Measurements from ENCODE around the gene KRTAP5-7. TPM values are rescaled to one million over a fixed set of nuclear protein-coding genes. Genes with fewer than 3 reads are reported as not detected.

The KRTAP5-7 gene
- polyA plus RNA-seq, 1 donor from 2014 or later = 0.56 TPM

DNA sequence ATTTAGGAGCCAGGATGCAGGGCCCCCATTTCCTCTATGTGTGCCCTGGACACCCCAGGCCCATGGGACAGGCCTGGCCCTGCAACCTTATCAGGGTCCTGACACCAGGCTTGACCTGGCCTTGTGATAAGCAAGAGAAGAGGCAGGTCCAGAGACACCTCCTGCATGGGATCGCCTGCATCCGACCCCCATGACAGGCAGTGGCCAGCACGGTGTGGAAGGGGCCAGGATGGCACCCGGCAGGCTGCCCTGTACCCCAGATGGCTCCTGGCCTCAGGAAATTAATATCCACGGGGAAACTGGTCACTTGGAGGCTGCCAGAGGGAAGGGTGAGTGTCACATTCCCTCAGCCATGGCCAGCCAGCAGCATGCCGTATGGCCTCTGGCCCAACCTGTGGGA, 27.9 kb downstream of the KRTAP5-7 start:
- no peak overlapping the region for H2AFZ ChIP-seq (ENCODE audit: low read depth, low read length)
- no peaks in the 10 kb centered on the region for H3K9me2 ChIP-seq (ENCODE audit: insufficient read depth, low read length)
- no peak overlapping the region for H3K27ac ChIP-seq (ENCODE audit: low read length)
- H3F3A ChIP-seq (ENCODE audit: insufficient read depth, low read length, poor library complexity, severe bottlenecking) = no peaks in the 10 kb centered on the region
- no peaks in the 10 kb centered on the region for H3K79me2 ChIP-seq (replicated peaks; ENCODE audit: insufficient read depth, low read length)
- no peaks in the 10 kb centered on the region for H3K36me3 ChIP-seq (ENCODE audit: insufficient read depth, low read length)
- H3K9me3 ChIP-seq (ENCODE audit: low read length) = no peaks in the 10 kb centered on the region
- H3K4me2 ChIP-seq (ENCODE audit: low read length) = no peak overlapping the region
- H3K9ac ChIP-seq (ENCODE audit: low read length) = no peak overlapping the region
- TF ChIP-seq MXI1 (conservative IDR thresholded peaks at IDR 0.05; ENCODE audit: poor library complexity, severe bottlenecking) (no peak), EZH2 (IDR thresholded peaks at IDR 0.05; ENCODE audit: borderline replicate concordance, insufficient read depth, low read length, poor library complexity, severe bottlenecking) (no peak), POLR2AphosphoS5 (IDR thresholded peaks at IDR 0.05) (no peak), EP300 (conservative IDR thresholded peaks at IDR 0.05; ENCODE audit: poor library complexity, severe bottlenecking) (no peak), REST (IDR thresholded peaks at IDR 0.05; ENCODE audit: borderline replicate concordance) (no peak)
- TF ChIP-seq, protein P1, sequence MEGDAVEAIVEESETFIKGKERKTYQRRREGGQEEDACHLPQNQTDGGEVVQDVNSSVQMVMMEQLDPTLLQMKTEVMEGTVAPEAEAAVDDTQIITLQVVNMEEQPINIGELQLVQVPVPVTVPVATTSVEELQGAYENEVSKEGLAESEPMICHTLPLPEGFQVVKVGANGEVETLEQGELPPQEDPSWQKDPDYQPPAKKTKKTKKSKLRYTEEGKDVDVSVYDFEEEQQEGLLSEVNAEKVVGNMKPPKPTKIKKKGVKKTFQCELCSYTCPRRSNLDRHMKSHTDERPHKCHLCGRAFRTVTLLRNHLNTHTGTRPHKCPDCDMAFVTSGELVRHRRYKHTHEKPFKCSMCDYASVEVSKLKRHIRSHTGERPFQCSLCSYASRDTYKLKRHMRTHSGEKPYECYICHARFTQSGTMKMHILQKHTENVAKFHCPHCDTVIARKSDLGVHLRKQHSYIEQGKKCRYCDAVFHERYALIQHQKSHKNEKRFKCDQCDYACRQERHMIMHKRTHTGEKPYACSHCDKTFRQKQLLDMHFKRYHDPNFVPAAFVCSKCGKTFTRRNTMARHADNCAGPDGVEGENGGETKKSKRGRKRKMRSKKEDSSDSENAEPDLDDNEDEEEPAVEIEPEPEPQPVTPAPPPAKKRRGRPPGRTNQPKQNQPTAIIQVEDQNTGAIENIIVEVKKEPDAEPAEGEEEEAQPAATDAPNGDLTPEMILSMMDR (IDR thresholded peaks at IDR 0.05; ENCODE audit: poor library complexity, severe bottlenecking) = no peak
- H4K20me1 ChIP-seq (ENCODE audit: insufficient read depth) = no peaks in the 10 kb centered on the region
- H3K4me3 ChIP-seq (ENCODE audit: low read length) = no peak overlapping the region
- H3K27me3 ChIP-seq (ENCODE audit: insufficient read depth, low read depth, low read length) = no peaks in the 10 kb centered on the region

GRCh38 chr11:71555508-71555907, 28.4 kb downstream of the KRTAP5-7 start:
- Histone ChIP-seq H4K20me1 (ENCODE audit: insufficient read depth) (no peaks in the 10 kb centered on the region), H3K36me3 (ENCODE audit: insufficient read depth, low read length) (no peaks in the 10 kb centered on the region), H3K4me2 (ENCODE audit: low read length) (no peak overlapping the region), H3K27me3 (ENCODE audit: insufficient read depth, low read depth, low read length) (no peaks in the 10 kb centered on the region), H3K9me2 (ENCODE audit: insufficient read depth, low read length) (no peaks in the 10 kb centered on the region), H3K9ac (ENCODE audit: low read length) (no peak overlapping the region), H3K79me2 (replicated peaks; ENCODE audit: insufficient read depth, low read length) (no peaks in the 10 kb centered on the region), H3K4me3 (ENCODE audit: low read length) (no peak overlapping the region), H3K27ac (ENCODE audit: low read length) (no peak overlapping the region), H3F3A (ENCODE audit: insufficient read depth, low read length, poor library complexity, severe bottlenecking) (no peaks in the 10 kb centered on the region), H2AFZ (ENCODE audit: low read depth, low read length) (no peak overlapping the region), H3K9me3 (ENCODE audit: low read length) (no peaks in the 10 kb centered on the region)
- TF ChIP-seq TAF1 (IDR thresholded peaks at IDR 0.05; ENCODE audit: low read depth) (no peak), MXI1 (conservative IDR thresholded peaks at IDR 0.05; ENCODE audit: poor library complexity, severe bottlenecking) (no peak), RAD21 (conservative IDR thresholded peaks at IDR 0.05) (no peak), SMC3 (conservative IDR thresholded peaks at IDR 0.05; ENCODE audit: poor library complexity) (no peak), EZH2 (IDR thresholded peaks at IDR 0.05; ENCODE audit: borderline replicate concordance, insufficient read depth, low read length, poor library complexity, severe bottlenecking) (no peak), POLR2AphosphoS5 (IDR thresholded peaks at IDR 0.05) (no peak), EP300 (conservative IDR thresholded peaks at IDR 0.05; ENCODE audit: poor library complexity, severe bottlenecking) (no peak), REST (IDR thresholded peaks at IDR 0.05; ENCODE audit: borderline replicate concordance) (no peak)
- TF ChIP-seq, protein P1 (IDR thresholded peaks at IDR 0.05; ENCODE audit: poor library complexity, severe bottlenecking) = no peak

Measured in neural cell (in vitro differentiated cells).